NCI-H524 (cell line): ENCODE measurements around the gene LNP1.
"Not testable (repeated sequence)": the region's sequence is repeated elsewhere in the genome, so short reads cannot be mapped to it uniquely, and the experiment has no call there.

Experiments used
- DNase-seq, 2 experiments: peaks; one replicate each; lab custom pipeline; 2025; lab: John Stamatoyannopoulos, UW

The LNP1 gene

GRCh38 chr3:100429187-100429716 is 27.9 kb downstream of the LNP1 start:
- no peak for DNase-seq

DNA sequence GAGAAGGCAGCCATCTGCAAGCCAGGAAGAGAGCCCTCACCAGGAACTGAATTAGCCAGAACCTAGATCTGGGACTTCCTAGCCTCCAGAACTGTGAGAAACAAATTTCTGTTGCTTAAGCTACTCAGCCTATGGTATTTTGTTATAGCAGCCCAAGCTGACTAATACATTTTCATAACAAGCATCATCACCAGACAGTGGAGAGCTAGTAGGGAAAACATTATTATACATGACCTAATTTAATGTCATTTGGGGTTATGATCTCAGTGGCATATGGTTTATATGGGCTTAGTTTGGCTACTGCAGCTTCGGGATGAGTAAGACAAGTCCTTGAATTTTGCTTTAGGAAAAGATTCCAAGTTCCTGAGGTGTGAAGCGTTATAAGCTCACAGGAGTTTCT is 35.6 kb downstream of the LNP1 start:
- peak; percentile 10 to 60 for DNase-seq

GRCh38 chr3:100437721-100438622 is 36.6 kb downstream of the LNP1 start:
- peak; percentile 30 to 82 for DNase-seq

DNA sequence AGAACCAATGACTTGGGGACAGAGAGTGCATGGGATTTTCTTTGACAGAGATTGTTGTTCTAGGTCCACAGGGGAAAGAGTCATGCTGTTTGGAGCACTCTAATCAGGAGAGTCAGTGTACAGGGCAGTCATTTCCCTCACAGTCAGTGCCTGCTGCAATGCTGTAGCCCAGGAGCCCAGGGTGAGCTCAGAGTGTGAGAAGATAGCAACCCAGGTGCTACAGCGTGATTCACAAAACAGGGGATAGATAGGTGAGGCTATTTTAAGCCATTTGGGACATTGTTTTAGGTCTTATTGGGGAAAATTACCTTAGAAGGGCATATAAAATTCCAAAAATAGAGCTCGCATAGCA is 37.3 kb downstream of the LNP1 start:
- no peak for DNase-seq

DNA sequence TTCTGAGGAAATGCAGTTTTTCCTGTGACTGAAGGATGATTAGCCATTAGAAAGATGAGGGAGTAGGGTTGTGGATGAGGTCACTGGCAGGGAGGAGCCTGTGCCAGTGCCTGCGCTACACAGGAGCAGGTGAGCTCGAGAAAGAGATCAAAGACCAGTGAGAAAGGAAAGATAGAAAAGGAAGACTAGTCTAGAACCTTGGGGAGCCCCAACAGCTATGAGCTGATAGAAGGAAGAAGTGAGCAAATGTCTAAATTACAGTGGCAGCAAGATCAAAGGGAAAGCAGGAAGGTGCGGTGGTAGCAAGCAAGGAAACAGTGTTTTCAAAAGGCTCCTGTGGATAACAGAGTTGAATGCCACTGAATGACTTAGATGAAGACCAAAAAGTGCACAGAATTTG is 39.6 kb downstream of the LNP1 start:
- no peak for DNase-seq

DNA sequence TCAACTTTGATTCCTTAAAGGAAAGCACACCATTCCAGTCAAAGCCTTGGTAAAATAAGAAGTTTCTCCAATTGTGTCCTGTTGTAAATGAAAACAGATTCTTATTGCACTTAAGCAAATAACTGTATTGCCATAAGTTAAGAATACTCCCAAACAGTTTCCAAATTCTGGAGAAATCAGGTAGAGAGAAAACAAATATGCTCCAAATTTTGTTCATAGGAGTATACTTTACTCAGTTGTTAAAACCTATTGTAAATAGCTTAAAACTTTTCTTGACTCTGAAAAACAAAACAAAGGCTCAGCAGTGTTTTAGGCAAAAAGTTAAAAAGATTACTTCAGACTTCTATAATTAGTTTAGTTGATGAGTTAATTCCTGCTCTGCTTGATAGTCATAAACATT is 42.4 kb downstream of the LNP1 start:
- no peak for DNase-seq

GRCh38 chr3:100447067-100447466 is 45.7 kb downstream of the LNP1 start:
- DNase-seq: not testable (repeated sequence)

GRCh38 chr3:100448079-100448478 is 46.7 kb downstream of the LNP1 start:
- DNase-seq: no peak

DNA sequence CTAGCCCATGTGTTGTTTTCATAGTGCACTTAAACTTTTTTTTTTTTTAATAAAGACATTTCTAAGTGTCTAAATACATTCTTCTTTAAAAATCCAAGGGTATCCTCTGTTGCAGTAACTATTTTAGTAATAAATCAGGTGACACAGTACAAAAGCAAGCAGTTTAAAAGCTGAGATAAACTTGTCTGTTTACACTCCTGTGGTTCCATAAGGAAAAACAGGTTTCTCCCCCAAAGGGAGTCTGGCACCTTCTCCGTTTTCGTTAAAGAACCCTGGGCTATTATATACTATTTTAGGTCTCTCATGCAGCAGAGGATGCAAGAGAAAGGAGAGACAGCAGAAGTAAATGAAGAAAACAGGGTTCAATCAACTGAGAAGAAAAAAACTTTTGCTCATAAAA is 47.9 kb downstream of the LNP1 start:
- no peak for DNase-seq

DNA sequence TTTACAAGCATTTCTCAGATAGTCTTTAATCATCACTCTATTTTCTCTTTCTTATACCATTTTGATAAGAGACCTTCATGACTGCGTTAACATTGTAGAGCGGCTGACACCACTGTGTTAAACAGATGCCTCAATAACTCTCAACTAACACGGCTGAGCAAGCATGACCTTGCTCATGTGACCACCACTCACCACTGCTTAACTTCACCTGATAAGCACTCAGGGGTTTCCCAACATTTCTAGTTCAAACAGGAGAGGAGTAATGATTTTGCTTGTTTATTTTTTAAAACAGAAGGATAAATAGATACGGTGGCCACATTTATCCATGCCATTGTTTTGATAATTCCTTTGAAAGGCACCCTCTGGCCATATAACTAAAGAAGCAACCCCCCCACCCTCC is 53.3 kb downstream of the LNP1 start:
- DNase-seq: no peak

DNA sequence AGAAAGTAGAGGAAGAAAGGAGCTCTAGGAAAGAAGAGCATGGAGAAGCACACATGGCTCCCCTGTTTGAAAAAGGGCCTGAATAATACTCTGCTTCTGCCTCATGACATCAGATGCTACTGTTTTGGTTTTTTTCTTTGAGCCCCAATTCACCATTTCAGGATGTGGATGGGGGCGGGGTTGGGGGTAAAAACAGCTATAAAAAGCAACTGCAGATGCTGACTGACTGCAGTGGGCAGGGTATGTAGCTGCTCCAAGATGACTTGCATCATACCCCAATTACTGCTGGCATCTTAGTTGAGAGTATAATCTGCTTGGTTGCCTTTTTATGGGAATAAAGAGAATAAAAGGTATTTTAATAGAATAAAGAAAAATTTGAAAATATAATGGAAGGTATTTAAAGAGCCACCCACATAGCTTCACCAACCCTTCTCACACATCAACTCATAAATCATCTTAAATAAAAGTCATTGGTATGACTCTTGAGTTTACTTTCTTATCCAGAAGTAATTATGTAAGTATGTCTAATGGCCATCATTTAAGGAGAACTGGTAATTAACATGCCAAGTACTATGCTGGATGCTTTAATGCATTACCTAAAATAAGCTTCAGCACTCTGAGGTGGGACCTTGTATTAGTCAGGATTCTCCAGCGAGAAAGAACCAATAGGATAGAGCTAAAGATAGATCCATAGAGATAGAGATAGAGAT is 54.7 kb downstream of the LNP1 start:
- no peak for DNase-seq

DNA sequence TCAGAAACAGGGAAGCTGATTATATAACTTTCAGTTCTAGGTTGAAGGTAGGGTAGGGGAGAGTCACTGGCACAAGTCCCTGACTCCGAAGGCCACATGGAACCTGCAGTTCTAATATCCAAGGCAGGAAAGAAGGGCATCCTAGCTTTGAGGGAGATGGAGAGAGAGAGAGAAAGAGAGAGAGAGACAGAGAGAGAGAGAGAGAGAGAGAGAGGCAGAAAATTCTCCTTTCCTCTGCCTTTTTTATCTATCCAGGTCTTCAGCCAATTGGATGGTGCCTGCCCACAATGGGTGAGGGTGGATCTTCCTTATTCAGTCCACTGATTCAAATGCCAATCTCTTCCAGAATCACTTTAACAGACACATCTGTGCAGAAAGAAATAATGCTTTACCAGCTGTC is 55.4 kb downstream of the LNP1 start:
- DNase-seq: peak in 1 of 2 experiments; percentile 30

DNA sequence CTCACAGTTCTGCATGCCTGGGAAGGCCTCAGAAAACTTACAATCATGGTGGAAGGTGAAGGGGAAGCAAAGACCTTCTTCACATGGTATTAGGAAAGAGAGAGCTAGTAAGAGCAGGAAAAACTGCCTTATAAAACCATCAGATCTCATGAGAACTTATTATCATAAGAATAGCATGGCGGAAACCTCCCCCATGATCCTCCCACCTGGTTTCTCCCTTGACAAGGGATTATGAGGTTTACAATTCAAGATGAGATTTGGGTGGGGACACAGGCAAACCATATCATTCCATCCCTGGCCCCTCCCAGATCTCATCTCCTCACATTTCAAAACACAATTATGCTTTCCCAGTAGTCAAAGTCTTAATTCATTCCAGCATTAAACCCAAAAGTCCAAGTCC is 56.5 kb downstream of the LNP1 start:
- DNase-seq: no peak

GRCh38 chr3:100458814-100459213 is 57.5 kb downstream of the LNP1 start:
- DNase-seq: no peak

- DNase-seq: peak; percentile 42 to 75
These were observed 61.7 kb downstream of the LNP1 start for GRCh38 chr3:100463002-100463401.

GRCh38 chr3:100463646-100464155 is 62.4 kb downstream of the LNP1 start:
- no peak for DNase-seq

- DNase-seq: no peak
These were observed 64.8 kb downstream of the LNP1 start for GRCh38 chr3:100465892-100466777.

DNA sequence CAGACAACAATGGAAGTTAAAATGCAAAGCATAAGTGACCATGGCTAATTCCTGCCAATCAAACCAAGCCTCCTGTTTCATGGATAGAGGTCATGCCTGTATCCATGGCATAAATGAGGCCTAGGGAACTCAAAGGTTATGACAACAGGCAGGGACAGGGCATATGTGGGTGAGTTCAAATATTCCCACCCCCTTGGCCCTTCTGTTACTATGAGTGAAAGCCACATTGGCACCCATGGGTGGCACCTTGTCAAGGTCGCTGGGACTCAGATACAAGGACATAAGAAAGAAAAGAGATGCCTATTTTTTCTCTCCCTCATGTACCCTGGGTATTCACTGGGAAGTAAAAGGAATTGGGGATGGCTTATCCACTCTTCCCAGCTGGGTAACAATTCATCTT is 65.8 kb downstream of the LNP1 start:
- DNase-seq: no peak

DNA sequence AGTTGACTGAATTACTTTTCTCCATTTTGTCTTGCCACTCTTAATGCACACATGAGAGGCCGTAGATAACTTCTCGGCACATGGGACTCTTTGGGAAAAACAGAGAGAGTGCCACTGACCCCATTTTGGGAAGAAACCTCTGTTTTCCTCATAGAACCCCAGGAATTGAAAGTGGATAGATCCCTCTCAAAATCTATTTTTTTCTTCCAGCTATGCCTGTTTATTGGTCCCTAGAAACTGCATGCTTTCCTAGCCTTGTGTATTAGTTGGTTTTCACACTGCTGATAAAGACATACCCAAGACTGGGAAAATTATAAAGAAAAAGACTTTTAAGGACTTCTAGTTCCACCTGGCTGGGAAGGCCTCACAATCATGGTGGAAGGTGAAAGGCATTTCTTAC is 67.3 kb downstream of the LNP1 start:
- no peak for DNase-seq

DNA sequence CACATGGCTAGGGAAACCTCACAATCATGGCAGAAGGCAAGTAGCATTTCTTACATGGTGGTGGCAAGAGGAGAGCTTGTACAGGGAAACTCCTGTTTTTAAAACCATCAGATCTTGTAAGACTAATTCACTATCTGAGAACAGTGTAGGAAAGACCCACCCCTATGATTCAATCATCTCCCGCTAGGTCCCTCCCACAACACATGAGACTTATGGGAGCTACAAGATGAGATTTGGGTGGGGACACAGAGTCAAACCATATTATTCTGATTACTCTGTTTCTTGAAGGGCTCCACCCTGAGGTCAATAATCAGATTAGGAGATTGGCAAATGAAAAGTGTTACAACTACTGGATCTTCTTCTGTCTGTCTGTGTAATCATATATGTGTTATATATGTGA is 69.6 kb downstream of the LNP1 start:
- no peak for DNase-seq

- no peak for DNase-seq
These were observed 70.1 kb downstream of the LNP1 start for GRCh38 chr3:100471444-100471843.

- not testable (repeated sequence) for DNase-seq
These were observed 76.6 kb downstream of the LNP1 start for GRCh38 chr3:100477851-100478360.
